Measurements from ENCODE around the gene CLCN1.

DNA sequence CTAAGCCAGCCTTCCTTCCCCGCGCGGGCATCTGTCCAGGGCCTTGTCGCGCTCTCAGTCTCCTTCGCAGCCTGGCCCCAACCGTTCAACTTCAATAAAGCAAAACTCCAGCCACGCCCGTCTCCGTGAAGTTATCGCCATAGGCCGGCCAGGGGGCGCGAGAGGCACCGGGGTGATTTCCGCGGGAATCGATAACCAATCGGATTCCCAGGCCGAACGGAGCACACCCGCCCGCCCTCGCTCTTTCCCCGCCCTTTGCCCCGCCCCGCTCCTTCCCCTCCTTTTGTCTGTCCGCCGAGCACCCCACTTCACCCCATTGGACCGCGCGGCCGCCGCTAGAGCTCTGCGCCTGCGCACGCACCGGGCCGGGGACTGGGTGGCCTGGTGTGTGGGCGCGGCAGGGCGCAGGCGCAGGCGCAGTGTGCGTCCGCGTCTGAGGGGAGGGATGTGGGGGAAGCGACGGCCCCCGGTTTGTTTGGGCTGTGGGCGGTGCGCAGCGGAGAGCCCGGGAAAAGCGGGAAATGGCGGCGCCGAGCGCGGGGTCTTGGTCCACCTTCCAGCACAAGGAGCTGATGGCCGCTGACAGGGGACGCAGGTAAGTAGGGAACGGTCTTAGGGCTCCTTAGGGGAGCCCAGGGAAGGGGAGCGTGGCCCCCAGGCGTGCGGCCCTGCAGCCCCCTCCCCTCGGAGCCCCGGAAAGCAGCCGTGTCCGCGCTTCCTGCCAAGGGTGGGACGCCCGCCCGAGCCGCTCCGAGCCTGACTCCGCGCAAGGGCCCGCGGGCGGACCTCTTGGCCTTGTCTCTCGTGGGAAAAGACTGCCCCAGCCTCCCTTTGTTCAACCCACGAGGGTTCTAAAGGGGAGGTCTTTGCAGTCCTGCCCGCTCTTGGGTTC lies 27.7 kb upstream of the CLCN1 start, which contains the start of gene CASP2:
- TF ChIP-seq, protein P1, sequence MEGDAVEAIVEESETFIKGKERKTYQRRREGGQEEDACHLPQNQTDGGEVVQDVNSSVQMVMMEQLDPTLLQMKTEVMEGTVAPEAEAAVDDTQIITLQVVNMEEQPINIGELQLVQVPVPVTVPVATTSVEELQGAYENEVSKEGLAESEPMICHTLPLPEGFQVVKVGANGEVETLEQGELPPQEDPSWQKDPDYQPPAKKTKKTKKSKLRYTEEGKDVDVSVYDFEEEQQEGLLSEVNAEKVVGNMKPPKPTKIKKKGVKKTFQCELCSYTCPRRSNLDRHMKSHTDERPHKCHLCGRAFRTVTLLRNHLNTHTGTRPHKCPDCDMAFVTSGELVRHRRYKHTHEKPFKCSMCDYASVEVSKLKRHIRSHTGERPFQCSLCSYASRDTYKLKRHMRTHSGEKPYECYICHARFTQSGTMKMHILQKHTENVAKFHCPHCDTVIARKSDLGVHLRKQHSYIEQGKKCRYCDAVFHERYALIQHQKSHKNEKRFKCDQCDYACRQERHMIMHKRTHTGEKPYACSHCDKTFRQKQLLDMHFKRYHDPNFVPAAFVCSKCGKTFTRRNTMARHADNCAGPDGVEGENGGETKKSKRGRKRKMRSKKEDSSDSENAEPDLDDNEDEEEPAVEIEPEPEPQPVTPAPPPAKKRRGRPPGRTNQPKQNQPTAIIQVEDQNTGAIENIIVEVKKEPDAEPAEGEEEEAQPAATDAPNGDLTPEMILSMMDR (IDR thresholded peaks at IDR 0.05; ENCODE audit: low read length): peak; percentile 37
- TF ChIP-seq EZH2 (optimal IDR thresholded peaks at IDR 0.05; ENCODE audit: low read depth, low read length) (no peak), EZH2phosphoT487 (IDR thresholded peaks at IDR 0.05; ENCODE audit: low read length) (no peak)
